Spleen (tissue), 11 donors: ENCODE measurements around the gene WIPF2. TPM values are rescaled to one million over a fixed set of nuclear protein-coding genes. Genes with fewer than 3 reads are reported as not detected.

Source experiments
- DNase-seq: peaks from one replicate; pipeline ENCODE4 v3.0.0-alpha.2; 2020
- H3K27ac ChIP-seq, 8 donors: fragments of 200-600 bp; sonication (generic) in 7 of 8; 1 replicate in 4 of 8; 2 replicates in 4 of 8; pipeline versions ENCODE4 v1.5.0 to v1.8.0; 2016 to 2021; ENCODE audit warnings: inconsistent platforms in 4 of 8, mild to moderate bottlenecking in 4 of 8, moderate library complexity in 1 of 8
- H3K27me3 ChIP-seq, 7 donors: fragments of 200-600 bp; sonication (generic) in 6 of 7; replicated peaks in 1 of 7; 1 replicate in 4 of 7; 2 replicates in 3 of 7; pipeline versions ENCODE4 v1.5.0 to v1.8.0; 2016 to 2021; ENCODE audit warnings: inconsistent platforms in 3 of 7, mild to moderate bottlenecking in 1 of 7
- H3K36me3 ChIP-seq, 6 donors: fragments of 200-600 bp; sonication (generic) in 5 of 6; 1 replicate in 4 of 6; 2 replicates in 2 of 6; pipeline versions ENCODE4 v1.5.0 to v1.8.0; 2016 to 2021; ENCODE audit warnings: inconsistent platforms in 2 of 6
- H3K4me1 ChIP-seq, 6 donors: fragments of 200-600 bp; sonication (generic) in 5 of 6; 1 replicate in 3 of 6; 2 replicates in 3 of 6; pipeline versions ENCODE4 v1.5.0 to v1.8.0; 2016 to 2021; ENCODE audit warnings: inconsistent platforms in 3 of 6
- H3K4me3 ChIP-seq, 8 donors: fragments of 200-600 bp; sonication (generic) in 7 of 8; 1 replicate in 4 of 8; 2 replicates in 4 of 8; pipeline versions ENCODE4 v1.5.0 to v1.8.0; 2016 to 2021; ENCODE audit warnings: inconsistent platforms in 4 of 8, mild to moderate bottlenecking in 4 of 8, moderate library complexity in 2 of 8
- H3K9me3 ChIP-seq, 8 donors: fragments of 200-600 bp; sonication (generic) in 7 of 8; 1 replicate in 4 of 8; 2 replicates in 4 of 8; pipeline versions ENCODE4 v1.5.0 to v1.8.0; 2016 to 2021; ENCODE audit warnings: inconsistent platforms in 4 of 8
- CTCF ChIP-seq, 11 experiments: fragments of 200-600 bp in 7 of 11; fragments of 450-650 bp in 4 of 11; sonication (generic) in 4 of 11; IDR thresholded peaks in 8 of 11; conservative IDR thresholded peaks in 3 of 11; 1 replicate in 7 of 11; 2 replicates in 4 of 11; pipeline versions ENCODE4 v1.4.0 to v1.8.0; 2016 to 2021; ENCODE audit warnings: antibody characterized with exemption in 11 of 11, inconsistent platforms in 4 of 11, mild to moderate bottlenecking in 1 of 11
- POLR2A ChIP-seq, 3 donors: fragments of 450-650 bp; IDR thresholded peaks; one replicate each; pipeline ENCODE4 v1.5.1; 2017; ENCODE audit warnings: antibody characterized with exemption in 3 of 3, mild to moderate bottlenecking in 1 of 3
- POLR2AphosphoS5 ChIP-seq, 3 donors: sonication (generic); formaldehyde crosslinking; IDR thresholded peaks; one replicate each; pipeline ENCODE4 v1.5.1; 2017; ENCODE audit warnings: antibody characterized with exemption in 3 of 3
- WGBS, 5 donors: extraction: QIAGEN DNeasy Blood & Tissue Kit in 3 of 5; methylation state at CpG; one replicate each; pipeline versions ENCODE4 v1.1.5 to v1.1.7; 2013 to 2018; 5-methylcytosine and 5-hydroxymethylcytosine counted together
- intact Hi-C: fragments of 100-400 bp; cut with DNase I; formaldehyde crosslinking; loops from one replicate; pipeline ENCODE4 v1.15.0; 2023; ENCODE audit warnings: low total_unique reads
- polyA plus RNA-seq, 3 donors: library from polyadenylated mRNA; stranded (reverse); fragments of 200-250 nt; gene quantifications; one replicate each; pipeline ENCODE4 v1.2.1, GENCODE V29; 2013
- total RNA-seq, 7 donors: library from RNA; depleted of rRNA in 3 of 7; stranded (reverse); fragments of >200 nt in 3 of 7; fragmentation: NEBNext Ultra II Directional in 4 of 7; extraction: Animal tissue kit (Norgen Biotek cat#: 25700) in 4 of 7; gene quantifications; one replicate each; pipeline versions ENCODE4 v1.1.0 to v1.2.1, GENCODE V29; 2016 to 2021
- donor health status: healthy with polysubstance abuse.
- donor health status: DM: no; HTN: no; CAD: no; lungs with moderate emphysema.
- donor health status: DM: no; HTN: no; CAD: no.
- donor health status: Bipolar disorder and iron deficiency.
- donor health status: healthy.
- donor health status: DM: no; HTN: no; CAD: no.
- donor health status: DM: yes; HTN: yes; CAD: no.

The WIPF2 gene
- total and polyA plus RNA-seq, 10 donors: 3.7 to 43.2 (median 20.1) TPM

- no peak for DNase-seq
- H3K4me1 ChIP-seq: peaks cover 4 to 58% (median 29%) of the 10 kb centered on the region in 6 donors
- no peak for TF ChIP-seq POLR2AphosphoS5 (IDR thresholded peaks at IDR 0.05)
- no peak for TF ChIP-seq POLR2A (IDR thresholded peaks at IDR 0.05)
- TF ChIP-seq CTCF (IDR thresholded peaks at IDR 0.05 in 8 of 11, conservative IDR thresholded peaks at IDR 0.05 in 3 of 11): no peak
- H3K36me3 ChIP-seq: peaks cover 0 to 14% (median 5%) of the 10 kb centered on the region in 6 donors
- H3K27ac ChIP-seq: peak overlapping the region in 1 of 8 donors; percentile 18
- H3K27me3 ChIP-seq: no peaks in the 10 kb centered on the region
- H3K9me3 ChIP-seq: no peaks in the 10 kb centered on the region
- H3K4me3 ChIP-seq: no peak overlapping the region
- intact Hi-C loops: no loop called here
Measured at GRCh38 chr17:40251576-40251975, 32.5 kb downstream of the WIPF2 start.

- H3K9me3 ChIP-seq: no peaks in the 10 kb centered on the region
- no peak for DNase-seq
- intact Hi-C loops: no loop called here
- H3K4me1 ChIP-seq: peaks cover 2 to 40% (median 21%) of the 10 kb centered on the region in 6 donors
- H3K27ac ChIP-seq: no peak overlapping the region
- H3K36me3 ChIP-seq: peaks cover 0 to 31% (median 23%) of the 10 kb centered on the region in 6 donors
- TF ChIP-seq CTCF (IDR thresholded peaks at IDR 0.05 in 8 of 11, conservative IDR thresholded peaks at IDR 0.05 in 3 of 11): no peak
- TF ChIP-seq POLR2AphosphoS5 (IDR thresholded peaks at IDR 0.05): no peak
- TF ChIP-seq POLR2A (IDR thresholded peaks at IDR 0.05): no peak
- no peak overlapping the region for H3K4me3 ChIP-seq
- WGBS, 5 donors: 73 to 90% (median 79%) methylated on average over 3 of the region's 3 CpGs
- H3K27me3 ChIP-seq: no peaks in the 10 kb centered on the region
Measured at GRCh38 chr17:40253565-40253964, 34.5 kb downstream of the WIPF2 start.

GRCh38 chr17:40259505-40259904 lies 40.4 kb downstream of the WIPF2 start:
- WGBS, 5 donors: 90 to 99% (median 94%) methylated on average over 2 of the region's 2 CpGs
- no peaks in the 10 kb centered on the region for H3K27me3 ChIP-seq
- H3K36me3 ChIP-seq: peaks cover 0 to 86% (median 75%) of the 10 kb centered on the region in 6 donors
- DNase-seq: no peak
- TF ChIP-seq CTCF (IDR thresholded peaks at IDR 0.05 in 8 of 11, conservative IDR thresholded peaks at IDR 0.05 in 3 of 11) (no peak), POLR2AphosphoS5 (IDR thresholded peaks at IDR 0.05) (no peak)
- no peak overlapping the region for H3K27ac ChIP-seq
- peaks cover 0 to 3% (median 0%) of the 10 kb centered on the region in 6 donors for H3K4me1 ChIP-seq
- H3K9me3 ChIP-seq: no peaks in the 10 kb centered on the region
- intact Hi-C loops: no loop called here
- no peak overlapping the region for H3K4me3 ChIP-seq

- intact Hi-C loops: no loop called here
- H3K36me3 ChIP-seq: peaks cover 0 to 96% (median 85%) of the 10 kb centered on the region in 6 donors
- 88 to 95% (median 94%) methylated on average over 7 of the region's 7 CpGs for WGBS, 5 donors
- no peak overlapping the region for H3K27ac ChIP-seq
- no peak overlapping the region for H3K4me3 ChIP-seq
- no peak for TF ChIP-seq CTCF (IDR thresholded peaks at IDR 0.05 in 8 of 11, conservative IDR thresholded peaks at IDR 0.05 in 3 of 11)
- no peak for TF ChIP-seq POLR2AphosphoS5 (IDR thresholded peaks at IDR 0.05)
- TF ChIP-seq POLR2A (IDR thresholded peaks at IDR 0.05): no peak
- no peaks in the 10 kb centered on the region for H3K9me3 ChIP-seq
- peaks cover 0 to 3% (median 0%) of the 10 kb centered on the region in 6 donors for H3K4me1 ChIP-seq
- DNase-seq: no peak
- no peaks in the 10 kb centered on the region for H3K27me3 ChIP-seq
Measured at GRCh38 chr17:40260528-40260927, 41.4 kb downstream of the WIPF2 start.
